MM.1S (cell line): ENCODE data around the gene CD44.

Source experiments
- EZH2 ChIP-seq: fragments of 300-600 bp; sonication (generic); optimal IDR thresholded peaks from 2 replicates; pipeline ENCODE3; 2017; ENCODE audit warnings: low read depth, mild to moderate bottlenecking, antibody characterized with exemption, low read length, mixed read lengths
- EZH2phosphoT487 ChIP-seq: fragments of 300-600 bp; sonication (generic); IDR thresholded peaks from 2 replicates; pipeline ENCODE4 v1.6.1; 2018; ENCODE audit warnings: antibody characterized with exemption, low read length
- TF ChIP-seq, protein P1 (sequence below): fragments of 300-600 bp; sonication (generic); IDR thresholded peaks from 2 replicates; pipeline ENCODE4 v1.5.1; 2016; ENCODE audit warnings: antibody characterized with exemption, low read length, mixed read lengths

DNA sequence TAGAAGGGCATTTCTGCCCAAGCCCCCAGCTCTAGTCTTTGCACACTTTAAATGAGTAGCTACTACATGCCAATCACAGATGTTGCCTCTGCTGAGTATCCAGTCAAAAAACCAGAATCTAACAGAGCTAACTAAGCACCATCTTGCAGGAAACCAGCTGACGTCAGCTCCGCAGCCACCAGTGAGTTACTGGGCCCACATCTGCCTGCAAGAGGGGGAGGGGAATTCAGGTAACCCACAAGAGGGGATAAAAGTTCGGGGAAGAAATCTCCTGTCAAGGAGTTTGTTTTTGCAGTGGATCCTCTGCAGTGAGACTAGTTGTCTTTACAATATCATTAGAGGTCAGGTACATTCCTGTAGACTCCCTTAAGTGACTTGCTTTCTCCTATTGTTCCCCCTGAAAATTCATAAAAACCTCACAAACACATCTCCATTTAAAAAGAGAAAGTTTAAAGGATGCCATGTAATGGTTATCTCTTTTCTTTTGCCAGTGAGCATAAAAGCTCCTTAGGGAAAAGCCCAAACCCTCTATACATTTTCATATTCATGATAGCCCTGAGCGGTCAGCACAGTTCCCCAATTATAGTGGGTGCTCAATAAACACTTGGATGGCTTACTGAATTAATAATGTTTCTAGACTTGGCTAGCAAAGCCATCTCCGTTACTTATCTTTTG is 9.3 kb downstream of the CD44 start:
- TF ChIP-seq, protein P1, sequence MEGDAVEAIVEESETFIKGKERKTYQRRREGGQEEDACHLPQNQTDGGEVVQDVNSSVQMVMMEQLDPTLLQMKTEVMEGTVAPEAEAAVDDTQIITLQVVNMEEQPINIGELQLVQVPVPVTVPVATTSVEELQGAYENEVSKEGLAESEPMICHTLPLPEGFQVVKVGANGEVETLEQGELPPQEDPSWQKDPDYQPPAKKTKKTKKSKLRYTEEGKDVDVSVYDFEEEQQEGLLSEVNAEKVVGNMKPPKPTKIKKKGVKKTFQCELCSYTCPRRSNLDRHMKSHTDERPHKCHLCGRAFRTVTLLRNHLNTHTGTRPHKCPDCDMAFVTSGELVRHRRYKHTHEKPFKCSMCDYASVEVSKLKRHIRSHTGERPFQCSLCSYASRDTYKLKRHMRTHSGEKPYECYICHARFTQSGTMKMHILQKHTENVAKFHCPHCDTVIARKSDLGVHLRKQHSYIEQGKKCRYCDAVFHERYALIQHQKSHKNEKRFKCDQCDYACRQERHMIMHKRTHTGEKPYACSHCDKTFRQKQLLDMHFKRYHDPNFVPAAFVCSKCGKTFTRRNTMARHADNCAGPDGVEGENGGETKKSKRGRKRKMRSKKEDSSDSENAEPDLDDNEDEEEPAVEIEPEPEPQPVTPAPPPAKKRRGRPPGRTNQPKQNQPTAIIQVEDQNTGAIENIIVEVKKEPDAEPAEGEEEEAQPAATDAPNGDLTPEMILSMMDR: no peak
- TF ChIP-seq EZH2: no peak
- no peak for TF ChIP-seq EZH2phosphoT487
